Ascending aorta (tissue), 2 donors: ENCODE results near the gene TMEM163. TPM values are rescaled to one million over a fixed set of nuclear protein-coding genes. Genes with fewer than 3 reads are reported as not detected.

ENCODE experiments used
- DNase-seq, 2 donors: peaks; one replicate each; pipeline ENCODE4 v3.0.0-alpha.2; 2019; ENCODE audit warnings: low spot score in 2 of 2
- H3K27ac ChIP-seq, 2 donors: fragments of 200-600 bp; sonication (generic); one replicate each; pipeline ENCODE4 v1.5.1; 2016 to 2017; ENCODE audit warnings: mild to moderate bottlenecking in 1 of 2
- H3K27me3 ChIP-seq: fragments of 200-600 bp; sonication (generic); one replicate; pipeline ENCODE4 v1.5.1; 2017
- H3K36me3 ChIP-seq, 2 donors: fragments of 200-600 bp; sonication (generic); one replicate each; pipeline ENCODE4 v1.5.1; 2016
- H3K4me1 ChIP-seq, 2 donors: fragments of 200-600 bp; sonication (generic); one replicate each; pipeline ENCODE4 v1.5.1; 2016 to 2017; ENCODE audit warnings: mild to moderate bottlenecking in 1 of 2
- H3K4me3 ChIP-seq, 2 donors: fragments of 200-600 bp; sonication (generic); one replicate each; pipeline ENCODE4 v1.5.1; 2016 to 2017; ENCODE audit warnings: mild to moderate bottlenecking in 1 of 2
- H3K9me3 ChIP-seq, 2 donors: fragments of 200-600 bp; sonication (generic); one replicate each; pipeline ENCODE4 v1.5.1; 2016
- intact Hi-C: fragments of 100-400 bp; cut with DNase I; formaldehyde crosslinking; loops from one replicate; pipeline ENCODE4 v1.15.1; 2023
- total RNA-seq: library from RNA; depleted of rRNA; stranded (reverse); fragments of >200 nt; gene quantifications from one replicate; pipeline ENCODE4 v1.1.0, GENCODE V29; 2016
- TF ChIP-seq, protein P1 (sequence below), 3 experiments: fragments of 200-600 bp in 2 of 3; fragments of 450-650 bp in 1 of 3; sonication (generic) in 2 of 3; IDR thresholded peaks; one replicate each; pipeline ENCODE4 v1.5.1; 2016 to 2019; ENCODE audit warnings: antibody characterized with exemption in 3 of 3, mild to moderate bottlenecking in 1 of 3, moderate library complexity in 1 of 3

Gene TMEM163
- total RNA-seq, 1 donor from 2014 or later, result not detected

- no peaks in the 10 kb centered on the region for H3K4me1 ChIP-seq
- H3K27ac ChIP-seq, result no peak overlapping the region
- no peak overlapping the region for H3K4me3 ChIP-seq
- DNase-seq, result no peak
- TF ChIP-seq, protein P1, sequence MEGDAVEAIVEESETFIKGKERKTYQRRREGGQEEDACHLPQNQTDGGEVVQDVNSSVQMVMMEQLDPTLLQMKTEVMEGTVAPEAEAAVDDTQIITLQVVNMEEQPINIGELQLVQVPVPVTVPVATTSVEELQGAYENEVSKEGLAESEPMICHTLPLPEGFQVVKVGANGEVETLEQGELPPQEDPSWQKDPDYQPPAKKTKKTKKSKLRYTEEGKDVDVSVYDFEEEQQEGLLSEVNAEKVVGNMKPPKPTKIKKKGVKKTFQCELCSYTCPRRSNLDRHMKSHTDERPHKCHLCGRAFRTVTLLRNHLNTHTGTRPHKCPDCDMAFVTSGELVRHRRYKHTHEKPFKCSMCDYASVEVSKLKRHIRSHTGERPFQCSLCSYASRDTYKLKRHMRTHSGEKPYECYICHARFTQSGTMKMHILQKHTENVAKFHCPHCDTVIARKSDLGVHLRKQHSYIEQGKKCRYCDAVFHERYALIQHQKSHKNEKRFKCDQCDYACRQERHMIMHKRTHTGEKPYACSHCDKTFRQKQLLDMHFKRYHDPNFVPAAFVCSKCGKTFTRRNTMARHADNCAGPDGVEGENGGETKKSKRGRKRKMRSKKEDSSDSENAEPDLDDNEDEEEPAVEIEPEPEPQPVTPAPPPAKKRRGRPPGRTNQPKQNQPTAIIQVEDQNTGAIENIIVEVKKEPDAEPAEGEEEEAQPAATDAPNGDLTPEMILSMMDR (IDR thresholded peaks at IDR 0.05), result no peak
- peaks cover 12 to 14% of the 10 kb centered on the region in 2 donors for H3K36me3 ChIP-seq
- no peaks in the 10 kb centered on the region for H3K9me3 ChIP-seq
- intact Hi-C loops, result no loop called here
- no peaks in the 10 kb centered on the region for H3K27me3 ChIP-seq
Measured at GRCh38 chr2:134452042-134452733, 266.6 kb downstream of the TMEM163 start.

GRCh38 chr2:134451347-134451630 lies 267.5 kb downstream of the TMEM163 start:
- no peak for DNase-seq
- H3K4me3 ChIP-seq, result no peak overlapping the region
- TF ChIP-seq, protein P1 (IDR thresholded peaks at IDR 0.05), result no peak
- no peak overlapping the region for H3K27ac ChIP-seq
- no peaks in the 10 kb centered on the region for H3K27me3 ChIP-seq
- intact Hi-C loops, result no loop called here
- peaks cover 12 to 14% of the 10 kb centered on the region in 2 donors for H3K36me3 ChIP-seq
- no peaks in the 10 kb centered on the region for H3K4me1 ChIP-seq
- no peaks in the 10 kb centered on the region for H3K9me3 ChIP-seq

DNA sequence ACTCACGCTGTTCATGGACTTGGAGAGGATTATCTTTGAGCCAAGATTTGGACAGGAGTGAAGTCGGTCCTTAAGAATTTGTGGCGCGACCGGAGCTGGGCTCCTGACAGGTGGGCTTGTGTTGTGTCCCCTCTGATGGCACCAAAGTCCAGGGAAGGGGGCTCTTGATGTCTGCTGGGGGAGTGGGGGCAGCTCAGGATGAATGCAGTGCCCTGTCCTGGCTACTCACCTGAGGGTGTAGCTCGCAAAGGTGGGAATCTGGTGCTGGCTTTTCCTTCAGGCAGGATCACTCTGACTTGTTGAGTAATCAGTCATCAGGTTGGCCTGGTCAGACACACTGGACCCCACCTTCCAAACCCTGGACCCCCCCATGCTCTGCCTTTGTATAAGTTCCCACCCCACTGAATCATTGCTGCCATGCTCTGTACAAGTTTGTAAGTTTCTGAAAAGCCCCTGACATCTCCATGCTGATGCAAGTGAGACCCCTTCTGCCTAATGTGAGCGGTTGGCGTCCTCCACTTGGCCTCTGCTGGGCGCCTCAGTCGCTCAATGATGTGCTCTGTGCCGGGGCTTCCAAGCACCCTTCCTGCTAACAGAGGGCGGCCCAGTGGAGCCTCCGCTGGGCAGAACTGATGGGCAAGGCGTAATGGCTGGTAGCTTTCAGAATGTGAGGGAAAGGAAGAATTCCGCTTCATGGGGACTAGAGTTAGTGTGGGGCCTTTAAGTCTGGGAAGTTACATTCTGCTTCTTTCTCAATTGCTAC lies 268.9 kb downstream of the TMEM163 start:
- Histone ChIP-seq H3K27ac (no peak overlapping the region), H3K9me3 (no peaks in the 10 kb centered on the region), H3K4me1 (no peaks in the 10 kb centered on the region), H3K27me3 (no peaks in the 10 kb centered on the region), H3K36me3 (peaks cover 12 to 14% of the 10 kb centered on the region in 2 donors), H3K4me3 (no peak overlapping the region)
- DNase-seq, result no peak
- intact Hi-C loops, result no loop called here
- TF ChIP-seq, protein P1 (IDR thresholded peaks at IDR 0.05), result no peak

- intact Hi-C loops, result no loop called here
- DNase-seq, result no peak
Measured at GRCh38 chr2:134449157-134449556, 269.6 kb downstream of the TMEM163 start.

DNA sequence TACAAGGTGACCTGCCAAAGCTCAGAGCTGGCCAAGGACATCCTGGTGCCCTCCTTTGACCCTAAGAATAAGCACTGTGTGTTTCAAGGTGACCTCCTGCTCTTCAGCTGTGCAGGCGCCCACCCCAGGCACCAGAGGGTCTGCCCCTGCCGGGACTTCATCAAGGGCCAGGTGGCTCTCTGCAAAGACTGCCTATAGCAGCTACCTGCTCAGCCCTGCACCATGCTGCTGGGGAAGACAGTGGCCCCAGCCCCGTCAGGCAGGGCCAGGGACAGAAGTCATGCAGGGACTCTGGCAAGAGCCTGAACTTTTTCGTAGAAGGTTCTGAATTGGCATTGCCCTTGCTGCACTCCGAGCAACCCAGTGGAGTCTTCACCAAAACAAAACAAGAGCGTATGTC lies 270.1 kb downstream of the TMEM163 start:
- no peak overlapping the region for H3K27ac ChIP-seq
- TF ChIP-seq, protein P1 (IDR thresholded peaks at IDR 0.05), result no peak
- no peak overlapping the region for H3K4me3 ChIP-seq
- H3K4me1 ChIP-seq, result no peaks in the 10 kb centered on the region
- intact Hi-C loops, result no loop called here
- no peaks in the 10 kb centered on the region for H3K27me3 ChIP-seq
- H3K36me3 ChIP-seq, result peaks cover 14 to 21% of the 10 kb centered on the region in 2 donors
- DNase-seq, result no peak
- no peaks in the 10 kb centered on the region for H3K9me3 ChIP-seq

More at GRCh38 chr2:134449157-134449556, 269.6 kb downstream of the TMEM163 start:
- Histone ChIP-seq H3K4me1 (no peaks in the 10 kb centered on the region), H3K36me3 (peaks cover 14 to 19% of the 10 kb centered on the region in 2 donors), H3K4me3 (no peak overlapping the region), H3K27ac (no peak overlapping the region), H3K9me3 (no peaks in the 10 kb centered on the region), H3K27me3 (no peaks in the 10 kb centered on the region)
- TF ChIP-seq, protein P1 (IDR thresholded peaks at IDR 0.05), result no peak
